Activated T-cell treated with anti-CD3 and anti-CD28 coated beads, Interleukin-2, amount 50 U/mL, for 1 hour (primary cell): Measurements from ENCODE around the gene MSGN1.

Experiments used
- DNase-seq: peaks from one replicate; pipeline ENCODE4 v3.0.0-alpha.2; 2020

MSGN1 gene

GRCh38 chr2:17850151-17850550 lies 33.9 kb downstream of the MSGN1 start:
- DNase-seq, result no peak

- DNase-seq, result no peak
Measured at GRCh38 chr2:17851731-17852585, 35.7 kb downstream of the MSGN1 start.

GRCh38 chr2:17853799-17854198 lies 37.5 kb downstream of the MSGN1 start:
- no peak for DNase-seq

- no peak for DNase-seq
Measured at GRCh38 chr2:17857021-17857420, 40.8 kb downstream of the MSGN1 start.

- no peak for DNase-seq
Measured at GRCh38 chr2:17858064-17858463, 41.8 kb downstream of the MSGN1 start.

- no peak for DNase-seq
Measured at GRCh38 chr2:17863539-17863938, 47.3 kb downstream of the MSGN1 start.

GRCh38 chr2:17864676-17865075 lies 48.4 kb downstream of the MSGN1 start:
- DNase-seq, result no peak

- no peak for DNase-seq
Measured at GRCh38 chr2:17867133-17867532, 50.9 kb downstream of the MSGN1 start.
